C1 segment of cervical spinal cord (tissue), 14 donors: ENCODE data around the gene KAZN.
A peak's percentile ranks its signal among the peaks of the same experiment; 100 is the strongest.

ENCODE experiments used
- DNase-seq, 14 donors: peaks; one replicate each; lab custom pipeline; 2025; lab: John Stamatoyannopoulos, UW

Gene KAZN

GRCh38 chr1:15049067-15049466 lies 450.6 kb downstream of the KAZN start:
- no peak for DNase-seq

GRCh38 chr1:15051882-15052528 lies 453.5 kb downstream of the KAZN start:
- no peak for DNase-seq

- DNase-seq, result no peak
These were observed 454.7 kb downstream of the KAZN start for GRCh38 chr1:15053153-15053552.

GRCh38 chr1:15055736-15056415 lies 457.4 kb downstream of the KAZN start:
- DNase-seq, result no peak

GRCh38 chr1:15056515-15057285 lies 458.2 kb downstream of the KAZN start:
- peak in 1 of 14 donors; percentile 11 for DNase-seq

GRCh38 chr1:15057834-15058233 lies 459.3 kb downstream of the KAZN start:
- DNase-seq, result no peak

GRCh38 chr1:15058261-15058660 lies 459.8 kb downstream of the KAZN start:
- peak in 1 of 14 donors; percentile 60 for DNase-seq

- no peak for DNase-seq
These were observed 461.6 kb downstream of the KAZN start for GRCh38 chr1:15060104-15060503.

GRCh38 chr1:15062479-15063099 lies 464.1 kb downstream of the KAZN start:
- DNase-seq, result no peak

- no peak for DNase-seq
These were observed 464.9 kb downstream of the KAZN start for GRCh38 chr1:15063346-15063745.

- DNase-seq, result peak in 1 of 14 donors; percentile 27
These were observed 465.3 kb downstream of the KAZN start for GRCh38 chr1:15063783-15064182.

GRCh38 chr1:15064217-15064929 lies 465.9 kb downstream of the KAZN start:
- DNase-seq, result no peak

GRCh38 chr1:15065291-15065690 lies 466.8 kb downstream of the KAZN start:
- no peak for DNase-seq

GRCh38 chr1:15065736-15066135 lies 467.3 kb downstream of the KAZN start:
- no peak for DNase-seq

- DNase-seq, result no peak
These were observed 467.7 kb downstream of the KAZN start for GRCh38 chr1:15066191-15066590.

GRCh38 chr1:15067148-15067547 lies 468.7 kb downstream of the KAZN start:
- DNase-seq, result no peak

GRCh38 chr1:15068152-15068551 lies 469.7 kb downstream of the KAZN start:
- DNase-seq, result no peak

GRCh38 chr1:15068997-15069396 lies 470.5 kb downstream of the KAZN start:
- no peak for DNase-seq

GRCh38 chr1:15070145-15070748 lies 471.8 kb downstream of the KAZN start:
- no peak for DNase-seq

GRCh38 chr1:15071936-15072335 lies 473.5 kb downstream of the KAZN start:
- no peak for DNase-seq

GRCh38 chr1:15073799-15074308 lies 475.4 kb downstream of the KAZN start:
- no peak for DNase-seq
